Heart left ventricle (tissue), 16 donors: ENCODE results near the gene REXO1. TPM values are rescaled to one million over a fixed set of nuclear protein-coding genes. Genes with fewer than 3 reads are reported as not detected.

Experiments used
- ATAC-seq, 4 donors: fragments of 200-7000 bp; cut with Tn5 transposase; one replicate each; pipeline ENCODE4 v1.9.1; 2020 to 2022; ENCODE audit warnings: moderate library complexity in 4 of 4, mild to moderate bottlenecking in 3 of 4, moderate number of reproducible peaks in 1 of 4
- DNase-seq, 5 donors: peaks; one replicate each; pipeline ENCODE4 v3.0.0-alpha.2; 2020
- H3K27ac ChIP-seq, 12 donors: fragments of 200-600 bp; sonication (generic) in 4 of 12; one replicate each; pipeline versions ENCODE4 v1.5.0 to v1.8.0; 2016 to 2022; ENCODE audit warnings: mild to moderate bottlenecking in 2 of 12
- H3K27me3 ChIP-seq, 9 donors: fragments of 200-600 bp; sonication (generic) in 2 of 9; one replicate each; pipeline versions ENCODE4 v1.5.1 to v1.8.0; 2016 to 2022; ENCODE audit warnings: mild to moderate bottlenecking in 3 of 9
- H3K36me3 ChIP-seq, 9 donors: fragments of 200-600 bp; sonication (generic) in 2 of 9; one replicate each; pipeline versions ENCODE4 v1.5.0 to v1.8.0; 2018 to 2022; ENCODE audit warnings: mild to moderate bottlenecking in 2 of 9
- H3K4me1 ChIP-seq, 12 donors: fragments of 200-600 bp; sonication (generic) in 4 of 12; one replicate each; pipeline versions ENCODE4 v1.5.0 to v1.8.0; 2016 to 2022; ENCODE audit warnings: mild to moderate bottlenecking in 3 of 12
- H3K4me3 ChIP-seq, 12 donors: fragments of 200-600 bp; sonication (generic) in 4 of 12; one replicate each; pipeline versions ENCODE4 v1.5.0 to v1.8.0; 2017 to 2022; ENCODE audit warnings: mild to moderate bottlenecking in 9 of 12, moderate library complexity in 4 of 12
- H3K9me3 ChIP-seq, 12 donors: fragments of 200-600 bp; sonication (generic) in 4 of 12; one replicate each; pipeline versions ENCODE4 v1.5.0 to v1.8.0; 2016 to 2022; ENCODE audit warnings: mild to moderate bottlenecking in 1 of 12
- POLR2A ChIP-seq, 2 donors: fragments of 450-650 bp; IDR thresholded peaks; one replicate each; pipeline ENCODE4 v1.6.1; 2017; ENCODE audit warnings: antibody characterized with exemption in 2 of 2, mild to moderate bottlenecking in 2 of 2, moderate library complexity in 2 of 2
- WGBS, 4 donors: extraction: QIAGEN DNeasy Blood & Tissue Kit in 2 of 4; methylation state at CpG; one replicate each; pipeline versions ENCODE4 v1.1.5 to v1.1.7; 2013 to 2018; 5-methylcytosine and 5-hydroxymethylcytosine counted together
- intact Hi-C, 10 donors: fragments of 100-400 bp; cut with DNase I; formaldehyde crosslinking; loops; one replicate each; pipeline versions ENCODE4 v1.11.1 to v1.14.2; 2022
- polyA plus RNA-seq, 2 donors: library from polyadenylated mRNA; stranded (reverse); fragments of 200-250 nt; gene quantifications; one replicate each; pipeline ENCODE4 v1.2.3, GENCODE V29; 2013
- total RNA-seq, 9 donors: library from RNA; depleted of rRNA in 2 of 9; stranded (reverse); fragments of >200 nt in 2 of 9; fragmentation: NEBNext Ultra II Directional in 3 of 9; extraction: Animal tissue kit (Norgen Biotek cat#: 25700) in 3 of 9; gene quantifications; one replicate each; pipeline versions ENCODE4 v1.1.0 to v1.2.4, GENCODE V29; 2016 to 2023
- TF ChIP-seq, protein P1 (sequence below), 12 donors: fragments of 200-600 bp; sonication (generic) in 4 of 12; IDR thresholded peaks; one replicate each; pipeline versions ENCODE4 v1.5.0 to v1.8.0; 2018 to 2022; ENCODE audit warnings: antibody characterized with exemption in 12 of 12, mild to moderate bottlenecking in 5 of 12
- donor health status: ischemic (EF 13 %, LVEDD 7.1; RV severe dilation, severe dysfunction).
- donor health status: healthy with polysubstance abuse.
- donor health status: DM: no; HTN: yes; CAD: no.
- donor health status: DM: no; HTN: no; CAD: no.
- donor health status: ischemic (EF 25% LVEDD 6.9; RV normal size, moderate dysfunction).
- donor health status: ischemic (EF 25% LVEDD 5.7; RV mildly dilated, moderate dysfunction).
- donor health status: healthy.
- donor health status: DM: yes; HTN: yes; CAD: no.
- donor health status: ischemic (EF 35%, LVEDD 5.7; RV mildly dilated, moderate dysfunction).
- donor health status: nonischemic (EF 11% LVEDD 7.7; RV severe dilation, severe dysfunction).
- donor health status: DM: yes; HTN: yes; CAD: no.
- donor health status: PGD.
- donor health status: ischemic (EF 29% LVEDD 5.4; RV normal size, mild dysfunction).
- donor health status: nonischemic (EF 23%, LVEDD 6.1; RV moderate dilation, normal function).

Gene REXO1
- total and polyA plus RNA-seq, 11 donors: 13.2 to 22.4 (median 16.4) TPM

DNA sequence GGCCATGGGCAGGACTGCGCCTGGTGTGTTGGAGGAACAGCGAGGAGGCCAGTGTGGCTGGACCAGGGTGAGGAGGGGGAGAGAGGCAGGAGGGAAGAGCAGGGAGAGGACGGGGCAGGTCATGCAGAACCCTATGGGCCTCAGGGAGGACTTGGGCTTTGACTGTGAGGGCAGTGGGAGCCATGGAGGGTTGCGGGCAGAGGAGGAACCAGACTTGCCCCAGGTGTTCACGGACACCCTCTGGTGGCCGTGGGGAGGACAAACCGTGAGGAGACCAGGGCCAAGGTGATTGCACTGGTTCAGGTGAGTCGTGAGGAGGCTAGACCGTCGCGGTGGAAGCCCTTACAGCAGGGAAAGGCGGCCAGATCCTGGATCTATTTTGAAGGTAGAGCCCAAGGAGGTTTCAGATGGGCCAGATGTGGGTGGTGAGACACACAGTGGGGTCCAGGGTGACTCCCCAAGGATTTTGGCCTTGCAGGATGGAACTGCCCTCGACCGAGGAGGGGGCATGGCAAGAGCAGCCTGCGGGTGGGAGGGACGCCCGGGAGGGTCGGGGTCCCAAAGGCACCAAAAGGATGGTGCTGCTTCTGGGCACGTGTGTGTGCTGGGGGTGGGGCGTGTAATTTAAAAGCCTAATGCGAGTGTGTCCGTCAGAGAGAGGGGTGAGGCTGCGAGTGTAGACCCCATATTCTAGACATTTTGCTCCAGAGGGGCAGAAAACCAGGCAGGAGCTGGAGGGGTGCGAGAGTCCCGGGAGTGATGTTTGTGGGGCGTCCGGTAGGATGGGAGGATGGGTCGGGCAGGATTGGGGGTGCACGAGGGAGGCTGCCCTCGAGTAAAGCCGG, 2.7 kb upstream of the REXO1 start:
- ATAC-seq (no peak), DNase-seq (no peak)
- Histone ChIP-seq H3K27me3 (peaks cover 0 to 7% (median 0%) of the 10 kb centered on the region in 9 donors), H3K9me3 (no peaks in the 10 kb centered on the region), H3K36me3 (peaks cover 0 to 6% (median 0%) of the 10 kb centered on the region in 9 donors), H3K4me1 (peaks cover 16 to 62% (median 41%) of the 10 kb centered on the region in 12 donors), H3K4me3 (no peak overlapping the region), H3K27ac (no peak overlapping the region)
- 70 to 77% (median 76%) methylated on average over 30 to 31 of the region's 31 CpGs for WGBS, 4 donors
- intact Hi-C loops: no loop called here
- TF ChIP-seq POLR2A (IDR thresholded peaks at IDR 0.05): no peak
- TF ChIP-seq, protein P1, sequence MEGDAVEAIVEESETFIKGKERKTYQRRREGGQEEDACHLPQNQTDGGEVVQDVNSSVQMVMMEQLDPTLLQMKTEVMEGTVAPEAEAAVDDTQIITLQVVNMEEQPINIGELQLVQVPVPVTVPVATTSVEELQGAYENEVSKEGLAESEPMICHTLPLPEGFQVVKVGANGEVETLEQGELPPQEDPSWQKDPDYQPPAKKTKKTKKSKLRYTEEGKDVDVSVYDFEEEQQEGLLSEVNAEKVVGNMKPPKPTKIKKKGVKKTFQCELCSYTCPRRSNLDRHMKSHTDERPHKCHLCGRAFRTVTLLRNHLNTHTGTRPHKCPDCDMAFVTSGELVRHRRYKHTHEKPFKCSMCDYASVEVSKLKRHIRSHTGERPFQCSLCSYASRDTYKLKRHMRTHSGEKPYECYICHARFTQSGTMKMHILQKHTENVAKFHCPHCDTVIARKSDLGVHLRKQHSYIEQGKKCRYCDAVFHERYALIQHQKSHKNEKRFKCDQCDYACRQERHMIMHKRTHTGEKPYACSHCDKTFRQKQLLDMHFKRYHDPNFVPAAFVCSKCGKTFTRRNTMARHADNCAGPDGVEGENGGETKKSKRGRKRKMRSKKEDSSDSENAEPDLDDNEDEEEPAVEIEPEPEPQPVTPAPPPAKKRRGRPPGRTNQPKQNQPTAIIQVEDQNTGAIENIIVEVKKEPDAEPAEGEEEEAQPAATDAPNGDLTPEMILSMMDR (IDR thresholded peaks at IDR 0.05): no peak

DNA sequence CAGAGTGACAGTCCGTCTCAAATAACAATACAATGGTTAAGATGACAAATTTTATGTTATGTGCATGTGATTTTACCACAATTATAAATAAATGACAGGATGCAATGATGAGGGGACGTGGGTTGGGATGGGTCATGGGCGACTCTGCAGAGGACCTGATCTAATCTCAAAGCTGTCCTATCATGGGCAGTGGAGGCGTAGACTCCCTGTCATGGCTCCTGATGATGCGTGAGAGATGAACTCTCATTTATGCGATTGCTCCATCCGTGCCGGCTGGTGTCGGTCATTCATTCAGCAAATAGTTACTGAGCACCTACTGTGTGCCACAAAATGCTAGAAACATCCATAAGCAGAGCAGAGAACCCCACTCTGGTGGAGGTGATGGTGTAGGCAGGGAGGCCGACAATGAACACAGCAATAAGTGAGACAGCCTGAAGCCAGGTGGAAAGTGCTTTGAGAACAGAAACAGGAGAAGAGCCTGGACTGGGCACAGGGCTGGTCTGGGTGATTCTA, 1.7 kb upstream of the REXO1 start:
- ATAC-seq (no peak), DNase-seq (no peak)
- intact Hi-C loops: no loop called here
- Histone ChIP-seq H3K36me3 (peaks cover 0 to 14% (median 0%) of the 10 kb centered on the region in 9 donors), H3K4me1 (peaks cover 20 to 62% (median 44%) of the 10 kb centered on the region in 12 donors), H3K27me3 (peaks cover 0 to 7% (median 0%) of the 10 kb centered on the region in 9 donors), H3K4me3 (no peak overlapping the region), H3K9me3 (no peaks in the 10 kb centered on the region), H3K27ac (no peak overlapping the region)
- TF ChIP-seq, protein P1 (IDR thresholded peaks at IDR 0.05): no peak
- no peak for TF ChIP-seq POLR2A (IDR thresholded peaks at IDR 0.05)
- 89 to 94% (median 91%) methylated on average over 10 of the region's 10 CpGs for WGBS, 4 donors

DNA sequence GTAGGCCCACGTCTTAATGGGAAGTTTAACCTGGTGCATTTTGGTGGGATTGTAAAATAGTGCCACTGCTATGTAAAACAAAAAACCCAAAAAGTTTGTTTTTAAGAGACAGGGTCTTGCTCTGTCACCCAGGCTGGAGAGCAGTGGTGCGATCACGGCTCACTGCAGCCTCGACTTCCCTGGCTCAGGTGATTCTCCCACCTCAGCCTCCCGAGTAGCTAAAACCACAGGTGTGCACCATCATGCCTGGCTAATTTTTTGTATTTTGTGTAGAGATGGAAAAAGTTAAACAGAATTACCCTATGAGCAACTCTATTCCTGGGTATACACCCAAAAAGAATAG, 820 bp upstream of the REXO1 start:
- no peak for TF ChIP-seq POLR2A (IDR thresholded peaks at IDR 0.05)
- TF ChIP-seq, protein P1 (IDR thresholded peaks at IDR 0.05): no peak
- H3K9me3 ChIP-seq: no peaks in the 10 kb centered on the region
- peak overlapping the region in 3 of 12 donors; percentile 96 to 99 (median 98) for H3K4me3 ChIP-seq
- DNase-seq: no peak
- ATAC-seq: no peak
- H3K4me1 ChIP-seq: peaks cover 20 to 62% (median 44%) of the 10 kb centered on the region in 12 donors
- peaks cover 0 to 7% (median 0%) of the 10 kb centered on the region in 9 donors for H3K27me3 ChIP-seq
- peak overlapping the region in 2 of 12 donors; percentile 97 to 100 for H3K27ac ChIP-seq
- intact Hi-C loops: no loop called here
- H3K36me3 ChIP-seq: peaks cover 0 to 13% (median 0%) of the 10 kb centered on the region in 9 donors
- 61 to 67% (median 63%) methylated on average over 5 of the region's 5 CpGs for WGBS, 4 donors

DNA sequence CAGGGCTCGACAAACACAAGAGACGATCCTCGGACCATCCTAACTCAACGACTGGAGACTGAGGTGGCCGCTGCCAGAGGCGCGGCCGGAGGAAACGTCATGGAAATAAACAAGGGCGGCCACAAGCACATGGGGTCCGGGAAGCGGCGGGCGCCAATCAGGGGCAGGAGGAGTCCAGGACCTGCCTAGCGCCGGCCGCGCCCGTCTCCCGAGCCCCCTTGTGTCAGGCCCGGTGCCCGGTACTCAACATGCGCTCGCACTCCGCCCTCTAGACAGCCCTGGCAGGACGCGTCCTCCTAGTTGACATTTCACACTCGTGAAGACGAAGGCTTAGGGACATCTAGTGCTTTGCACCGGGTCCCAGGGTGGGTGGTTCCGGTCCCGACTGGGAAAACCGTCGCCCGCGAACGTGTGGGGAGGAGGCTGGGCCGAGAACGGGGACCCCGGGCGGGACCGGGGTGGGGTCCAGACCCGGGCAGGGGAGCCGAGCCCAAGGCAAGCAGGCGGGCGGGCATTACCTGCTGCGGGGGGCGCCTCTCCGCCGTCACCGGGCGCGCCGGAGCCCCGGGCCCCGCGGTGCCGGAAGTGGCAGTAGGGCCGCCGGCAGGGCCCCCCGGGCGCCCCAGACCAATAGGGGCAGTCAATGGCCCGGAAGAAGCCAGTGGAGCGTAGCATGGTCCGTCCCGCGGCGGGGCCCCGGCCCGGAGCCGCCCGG, 442 bp downstream of the REXO1 start:
- TF ChIP-seq, protein P1 (IDR thresholded peaks at IDR 0.05): no peak
- no peak for TF ChIP-seq POLR2A (IDR thresholded peaks at IDR 0.05)
- Histone ChIP-seq H3K27ac (peak overlapping the region; percentile 97 to 100 (median 99)), H3K4me3 (peak overlapping the region; percentile 70 to 100 (median 97)), H3K27me3 (peaks cover 0 to 7% (median 0%) of the 10 kb centered on the region in 9 donors), H3K4me1 (peaks cover 14 to 62% (median 47%) of the 10 kb centered on the region in 12 donors), H3K9me3 (no peaks in the 10 kb centered on the region), H3K36me3 (peaks cover 0 to 11% (median 0%) of the 10 kb centered on the region in 9 donors)
- DNase-seq: peak in 4 of 5 donors; percentile 42 to 68 (median 58)
- intact Hi-C loops: no loop called here
- ATAC-seq: peak in 3 of 4 donors; percentile 6 to 20 (median 8)
- 0% methylated on average over 10 to 72 of the region's 72 CpGs for WGBS, 4 donors
